ENCODE data around the gene INA. TPM values are rescaled to one million over a fixed set of nuclear protein-coding genes. Genes with fewer than 3 reads are reported as not detected.

The INA gene
- total RNA-seq, 1 experiment from 2014 or later: not detected

GRCh38 chr10:103241262-103242011 is 35.5 kb upstream of the INA start:
- H3K9ac ChIP-seq (ENCODE audit: low read length): peak overlapping the region; percentile 60
- peak; percentile 72 for ATAC-seq
- H3K79me2 ChIP-seq (ENCODE audit: insufficient read depth, low read length): no peaks in the 10 kb centered on the region
- ChIA-PET CTCF (interaction anchor here (1.0 to 1.8 kb wide), 6 partner anchors 8 to 324 kb away, joined by 3 to 19 read pairs (median 6); partner anchors contain the start of gene CNNM2), RAD21 (ENCODE audit: low non-redundant PET in 1 of 2, low total read pairs in 2 of 2, uncharacterized antibody in 2 of 2, unreplicated experiment in 2 of 2) (interaction anchor here in 1 of 2 experiments (0.5 to 1.3 kb wide), 4 partner anchors 8 to 404 kb away, joined by 3 to 5 read pairs (median 3); partner anchors contain the start of gene CYP17A1), POLR2A (interaction anchor here (0.7 to 3.4 kb wide), 7 partner anchors 9 to 78 kb away, joined by 3 to 32 read pairs (median 7); partner anchors contain the start of gene NT5C2)
- peak; percentile 86 for DNase-seq (ENCODE audit: low read depth, low spot score)
- H3K9me3 ChIP-seq (ENCODE audit: control insufficient read depth in 1 of 2, insufficient read depth in 1 of 2, low read depth in 1 of 2, low read length in 2 of 2): no peaks in the 10 kb centered on the region
- H2AFZ ChIP-seq (ENCODE audit: low read depth, low read length, poor library complexity, severe bottlenecking): peak overlapping the region; percentile 74
- no peaks in the 10 kb centered on the region for H3K27me3 ChIP-seq (ENCODE audit: insufficient read depth, low read length)
- peak overlapping the region; percentile 93 for H3K27ac ChIP-seq (ENCODE audit: low read depth, low read length)
- H3K4me1 ChIP-seq (ENCODE audit: control insufficient read depth in 1 of 2, insufficient read depth in 2 of 2, low read length in 2 of 2): peaks cover 40 to 55% of the 10 kb centered on the region in 2 experiments
- BruUV-seq (replicated peaks): TSS peak; percentile 67
- no peaks in the 10 kb centered on the region for H4K20me1 ChIP-seq (ENCODE audit: insufficient read depth)
- no peaks in the 10 kb centered on the region for H3K9me2 ChIP-seq (ENCODE audit: insufficient read depth)
- peak overlapping the region; percentile 73 for H3K4me2 ChIP-seq (ENCODE audit: low read length)
- peak overlapping the region; percentile 18 to 42 for H3K4me3 ChIP-seq (replicated peaks in 1 of 2; ENCODE audit: low read depth in 1 of 2, low read length in 2 of 2)
- intact Hi-C loops (cut with micrococcal nuclease): loop anchor here (5.0 kb wide), 3 partner anchors 159 to 514 kb away; no protein-coding TSS in a partner anchor
- no peaks in the 10 kb centered on the region for H3K36me3 ChIP-seq (ENCODE audit: control insufficient read depth in 1 of 2, insufficient read depth in 2 of 2, low read length in 2 of 2)
- TF ChIP-seq POLR2AphosphoS5 (IDR thresholded peaks at IDR 0.05; ENCODE audit: low read depth, low read length): peak; percentile 70
- TF ChIP-seq CTCF (IDR thresholded peaks at IDR 0.05 in 2 of 3, conservative IDR thresholded peaks at IDR 0.05 in 1 of 3; ENCODE audit: borderline replicate concordance in 1 of 3, insufficient read depth in 1 of 3, low read depth in 2 of 3, low read length in 2 of 3): no peak
- peak; percentile 61; the same call in 1 of the 2 replicates for TF ChIP-seq ZFX (IDR thresholded peaks at IDR 0.05)
- TF ChIP-seq YY1 (IDR thresholded peaks at IDR 0.05; ENCODE audit: extremely low read depth, insufficient replicate concordance, low read depth, low read length): peak; percentile 68
- peak; percentile 27 for TF ChIP-seq ZBTB33 (IDR thresholded peaks at IDR 0.05; ENCODE audit: extremely low read depth, insufficient replicate concordance, low read length)

All from HCT116 (cell line).